ENCODE results near the gene CFAP74.

GRCh38 chr1:1895060-1895418, 108.5 kb downstream of the CFAP74 start:
- no peak for TF ChIP-seq CTCF (conservative IDR thresholded peaks at IDR 0.05; ENCODE audit: low read depth, low read length)
- TF ChIP-seq POLR2A (IDR thresholded peaks at IDR 0.05; ENCODE audit: low read depth, low read length): no peak
